ENCODE measurements around the gene ACTL8. TPM values are rescaled to one million over a fixed set of nuclear protein-coding genes. Genes with fewer than 3 reads are reported as not detected.

Gene ACTL8
- total and polyA plus RNA-seq, 11 donors, result not detected

- WGBS, 4 donors, result 52 to 57% (median 54%) methylated on average over 6 of the region's 6 CpGs
- Histone ChIP-seq H3K27ac (no peak overlapping the region), H3K27me3 (peaks cover 0 to 16% (median 0%) of the 10 kb centered on the region in 9 donors), H3K4me3 (no peak overlapping the region), H3K4me1 (no peaks in the 10 kb centered on the region), H3K36me3 (no peaks in the 10 kb centered on the region), H3K9me3 (no peaks in the 10 kb centered on the region)
- DNase-seq, result no peak
- intact Hi-C loops (cut with DNase I), result no loop called here
- ATAC-seq, result no peak
- TF ChIP-seq CTCF (IDR thresholded peaks at IDR 0.05), result no peak
- TF ChIP-seq POLR2A (IDR thresholded peaks at IDR 0.05), result no peak
Observed at GRCh38 chr1:17792421-17792820, 37.3 kb downstream of the ACTL8 start.

- intact Hi-C loops (cut with DNase I), result no loop called here
- Histone ChIP-seq H3K36me3 (no peaks in the 10 kb centered on the region), H3K9me3 (no peaks in the 10 kb centered on the region), H3K27me3 (peaks cover 0 to 34% (median 3%) of the 10 kb centered on the region in 9 donors), H3K4me1 (no peaks in the 10 kb centered on the region), H3K27ac (no peak overlapping the region), H3K4me3 (no peak overlapping the region)
- ATAC-seq (no peak), DNase-seq (no peak)
- no peak for TF ChIP-seq POLR2A (IDR thresholded peaks at IDR 0.05)
- no peak for TF ChIP-seq CTCF (IDR thresholded peaks at IDR 0.05)
- 64 to 66% (median 65%) methylated on average over 15 of the region's 15 CpGs for WGBS, 4 donors
Observed at GRCh38 chr1:17795081-17795809, 40.1 kb downstream of the ACTL8 start.

DNA sequence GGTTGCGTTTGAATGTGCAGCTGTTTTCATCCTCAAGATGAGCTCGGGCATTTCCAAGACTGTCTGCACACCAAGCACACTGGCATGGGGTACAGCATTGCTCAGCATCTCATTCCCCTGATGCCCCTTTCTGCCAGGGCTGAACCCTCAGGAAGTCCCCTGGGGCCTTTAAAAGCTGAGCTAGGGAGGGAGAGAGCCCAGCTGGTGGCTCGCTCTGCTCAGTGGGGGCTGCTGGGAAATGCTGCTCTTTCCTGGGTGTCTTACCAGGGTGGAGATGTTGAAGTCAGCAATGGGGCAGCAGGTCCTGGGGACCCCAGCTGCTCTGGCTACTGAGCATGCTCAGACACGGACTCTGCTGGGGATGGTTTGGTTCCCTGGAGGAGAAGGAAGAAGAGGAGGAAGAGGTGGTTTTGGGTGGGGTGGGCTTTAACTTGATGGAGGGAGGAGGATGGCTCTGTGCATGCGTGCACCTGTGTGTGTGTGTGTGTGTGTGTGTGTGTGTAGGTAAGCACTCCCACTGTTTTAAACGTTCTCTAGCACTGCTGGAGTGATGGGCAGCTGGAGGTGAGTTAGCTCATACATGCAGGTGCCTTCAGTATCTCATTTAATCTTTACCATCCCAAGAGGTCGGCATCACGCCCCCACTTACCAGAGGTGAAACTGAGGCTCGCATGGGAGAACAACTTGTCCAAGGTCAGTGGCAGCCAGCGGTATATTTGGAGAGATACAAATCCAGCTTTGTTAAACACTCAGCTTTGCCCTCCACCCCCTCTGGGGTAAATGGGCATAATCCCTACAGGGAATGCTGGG is 40.9 kb downstream of the ACTL8 start:
- ATAC-seq, result no peak
- Histone ChIP-seq H3K4me3 (no peak overlapping the region), H3K9me3 (no peaks in the 10 kb centered on the region), H3K36me3 (no peaks in the 10 kb centered on the region), H3K27me3 (peaks cover 0 to 38% (median 3%) of the 10 kb centered on the region in 9 donors), H3K27ac (no peak overlapping the region), H3K4me1 (no peaks in the 10 kb centered on the region)
- no peak for DNase-seq
- WGBS, 4 donors, result 73 to 82% (median 76%) methylated on average over 10 of the region's 10 CpGs
- no peak for TF ChIP-seq POLR2A (IDR thresholded peaks at IDR 0.05)
- no peak for TF ChIP-seq CTCF (IDR thresholded peaks at IDR 0.05)
- intact Hi-C loops (cut with DNase I), result no loop called here

DNA sequence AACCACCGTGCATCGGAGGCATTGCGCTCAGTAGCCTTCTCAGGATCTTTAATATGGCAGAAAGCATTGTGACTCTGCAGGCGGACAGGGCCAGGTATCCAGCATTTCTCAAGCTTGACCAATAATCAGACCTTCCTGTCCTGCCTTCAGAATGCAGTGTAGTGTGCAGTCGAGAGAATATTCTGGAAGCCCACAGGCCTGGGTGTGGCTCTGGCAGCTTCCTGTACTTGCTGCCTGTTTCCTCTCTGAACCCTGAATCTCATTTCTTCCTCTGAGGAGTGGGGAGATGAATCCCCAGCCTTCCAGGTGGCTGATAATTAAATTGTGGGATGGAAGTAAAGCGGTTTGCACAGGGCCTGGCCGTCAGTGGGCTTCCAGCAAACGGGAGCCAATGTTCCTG is 42.3 kb downstream of the ACTL8 start:
- H3K36me3 ChIP-seq, result no peaks in the 10 kb centered on the region
- no peak overlapping the region for H3K27ac ChIP-seq
- no peak for DNase-seq
- no peak for ATAC-seq
- no peak for TF ChIP-seq POLR2A (IDR thresholded peaks at IDR 0.05)
- no peak for TF ChIP-seq CTCF (IDR thresholded peaks at IDR 0.05)
- H3K4me3 ChIP-seq, result no peak overlapping the region
- H3K9me3 ChIP-seq, result no peaks in the 10 kb centered on the region
- 65 to 78% (median 70%) methylated on average over 8 of the region's 8 CpGs for WGBS, 4 donors
- intact Hi-C loops (cut with DNase I), result no loop called here
- no peaks in the 10 kb centered on the region for H3K4me1 ChIP-seq
- peaks cover 0 to 40% (median 3%) of the 10 kb centered on the region in 9 donors for H3K27me3 ChIP-seq

All from heart left ventricle (tissue), 16 donors.